IPS-18a (cell line): Measurements from ENCODE around the gene RTCB.
"Not testable (repeated sequence)": the region's sequence is repeated elsewhere in the genome, so short reads cannot be mapped to it uniquely, and the experiment has no call there.

ENCODE experiments used
- H3K27ac ChIP-seq: one replicate; pipeline ENCODE4 v1.5.1; 2013; ENCODE audit warnings: low read length
- H3K27me3 ChIP-seq: one replicate; pipeline ENCODE4 v1.6.1; 2013; ENCODE audit warnings: mild to moderate bottlenecking, low read length; ENCODE audit not compliant: control insufficient read depth, insufficient read depth
- H3K36me3 ChIP-seq: one replicate; pipeline ENCODE4 v1.6.1; 2013; ENCODE audit warnings: low read depth, low read length; ENCODE audit not compliant: control insufficient read depth
- H3K4me1 ChIP-seq: one replicate; pipeline ENCODE4 v1.6.1; 2013; ENCODE audit warnings: low read depth, low read length; ENCODE audit not compliant: control insufficient read depth
- H3K4me3 ChIP-seq: one replicate; pipeline ENCODE4 v1.5.1; 2013; ENCODE audit warnings: low read length
- H3K9ac ChIP-seq: one replicate; pipeline ENCODE4 v1.6.1; 2013; ENCODE audit warnings: mild to moderate bottlenecking, low read length, moderate library complexity
- H3K9me3 ChIP-seq: one replicate; pipeline ENCODE4 v1.6.1; 2013; ENCODE audit warnings: low read depth, low read length; ENCODE audit not compliant: control insufficient read depth

The RTCB gene

DNA sequence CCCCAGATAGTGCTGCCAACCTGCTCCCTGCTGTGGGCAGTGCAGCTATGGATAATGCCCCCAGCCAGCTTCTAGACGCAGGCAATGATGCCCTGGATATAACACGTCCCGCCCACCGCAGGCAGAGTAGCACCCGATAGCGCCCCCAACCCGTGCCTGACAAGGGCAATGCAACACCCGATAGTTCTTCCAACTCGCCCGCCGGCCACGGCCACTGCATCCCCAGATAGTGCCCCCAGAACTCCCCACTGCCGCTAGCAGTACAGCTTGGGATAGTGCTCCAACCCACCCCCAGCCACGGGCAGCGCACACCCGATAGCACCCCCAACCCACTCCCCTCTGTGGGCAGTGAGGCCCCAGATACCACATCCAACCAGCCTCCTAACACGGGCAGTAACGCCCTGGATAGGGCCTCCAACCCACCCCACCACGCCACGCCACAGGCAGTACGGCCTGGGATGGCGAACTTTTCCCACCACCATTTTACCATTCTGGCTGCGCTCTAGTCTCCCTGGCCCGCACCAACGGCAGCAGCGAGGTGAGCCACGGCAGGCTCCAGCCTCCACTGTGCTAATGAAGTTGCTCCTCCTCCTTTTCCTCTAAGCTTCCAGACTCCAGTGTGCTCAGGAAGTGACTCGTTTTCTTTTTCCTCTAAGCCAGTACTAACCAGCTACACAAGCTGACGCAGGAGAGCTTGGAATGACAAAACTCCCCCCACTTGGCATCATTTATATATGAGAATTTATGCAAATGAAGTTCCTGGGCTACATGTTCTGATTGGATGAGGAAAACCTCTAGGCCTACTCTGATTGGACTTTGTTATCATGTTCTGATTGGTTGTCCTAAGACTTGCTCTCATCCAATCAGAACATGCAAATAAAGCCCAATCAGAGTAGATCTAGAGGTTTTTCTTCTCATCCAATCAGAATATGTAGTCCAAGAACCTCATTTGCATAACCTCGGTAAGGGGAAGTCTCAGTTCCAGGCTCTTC is 57.4 kb downstream of the RTCB start:
- Histone ChIP-seq H3K4me1 (peaks cover 3% of the 10 kb centered on the region), H3K4me3 (no peak overlapping the region), H3K27me3 (no peaks in the 10 kb centered on the region), H3K9ac (no peak overlapping the region), H3K36me3 (no peaks in the 10 kb centered on the region), H3K27ac (no peak overlapping the region), H3K9me3 (no peaks in the 10 kb centered on the region)

DNA sequence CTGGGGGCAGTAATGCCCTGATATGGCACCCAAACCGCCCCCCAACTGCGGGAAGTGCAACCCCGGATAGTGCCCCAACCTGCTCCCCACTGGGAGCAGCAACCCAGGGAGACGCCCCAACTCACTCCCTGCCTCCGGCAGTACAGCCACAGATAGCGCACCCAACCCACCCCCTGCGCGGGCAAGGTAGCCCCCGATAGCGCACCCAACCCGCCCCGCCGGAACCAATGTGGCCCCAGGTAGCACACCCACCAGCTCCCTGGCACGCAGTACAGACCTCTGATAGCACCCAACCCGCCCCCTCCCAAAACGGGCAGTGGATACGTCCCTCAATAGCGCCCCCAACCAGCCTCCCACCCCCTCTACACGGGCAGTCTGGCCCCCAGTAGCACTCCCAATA is 58.2 kb downstream of the RTCB start:
- Histone ChIP-seq H3K9me3 (no peaks in the 10 kb centered on the region), H3K9ac (no peak overlapping the region), H3K36me3 (no peaks in the 10 kb centered on the region), H3K27ac (no peak overlapping the region), H3K4me3 (no peak overlapping the region), H3K27me3 (no peaks in the 10 kb centered on the region), H3K4me1 (peaks cover 3% of the 10 kb centered on the region)

DNA sequence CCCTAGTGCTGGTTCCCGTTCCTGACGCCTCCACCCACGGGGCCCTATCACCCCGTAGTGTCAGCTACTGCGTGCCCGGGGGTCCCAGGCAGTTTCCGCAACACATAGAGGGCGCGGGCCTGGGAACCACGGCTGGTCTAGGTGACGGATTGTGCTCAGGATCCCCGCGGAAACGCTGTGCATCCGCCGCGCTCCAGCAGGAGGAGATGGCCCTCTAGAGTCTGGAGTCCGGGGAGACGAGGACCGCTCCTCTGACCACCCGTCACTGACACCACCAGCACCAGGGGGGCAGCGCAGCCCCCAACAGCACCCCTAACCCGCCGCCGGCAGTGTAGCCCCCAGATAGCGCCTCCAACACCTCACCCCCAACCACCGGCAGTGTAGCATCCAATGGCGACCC is 58.8 kb downstream of the RTCB start:
- H3K9me3 ChIP-seq: no peaks in the 10 kb centered on the region
- H3K27me3 ChIP-seq: no peaks in the 10 kb centered on the region
- H3K36me3 ChIP-seq: no peaks in the 10 kb centered on the region
- H3K4me3 ChIP-seq: no peak overlapping the region
- no peak overlapping the region for H3K9ac ChIP-seq
- no peak overlapping the region for H3K27ac ChIP-seq
- H3K4me1 ChIP-seq: peaks cover 3% of the 10 kb centered on the region

DNA sequence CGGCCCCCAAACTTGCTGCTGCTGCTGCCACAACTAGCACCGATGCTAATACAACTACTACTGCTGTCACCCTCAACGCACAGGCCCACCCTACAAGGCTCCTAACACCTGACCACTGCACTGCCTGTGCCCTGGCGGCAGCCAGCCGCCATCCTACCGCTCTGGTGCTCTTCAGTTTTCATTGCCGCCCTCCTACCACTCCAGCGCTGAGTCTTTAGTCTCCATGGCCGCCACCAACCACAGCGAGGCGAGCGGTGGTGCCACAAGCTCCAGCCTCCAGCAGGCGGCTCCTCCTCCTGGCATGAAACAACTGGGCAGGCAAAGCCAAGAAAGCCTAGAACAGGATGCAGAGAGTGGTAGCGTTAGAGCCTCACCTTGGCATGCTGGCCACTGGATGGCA is 59.4 kb downstream of the RTCB start:
- Histone ChIP-seq H3K27me3 (no peaks in the 10 kb centered on the region), H3K9ac (no peak overlapping the region), H3K27ac (no peak overlapping the region), H3K4me1 (peaks cover 3% of the 10 kb centered on the region), H3K9me3 (no peaks in the 10 kb centered on the region), H3K36me3 (no peaks in the 10 kb centered on the region), H3K4me3 (no peak overlapping the region)

DNA sequence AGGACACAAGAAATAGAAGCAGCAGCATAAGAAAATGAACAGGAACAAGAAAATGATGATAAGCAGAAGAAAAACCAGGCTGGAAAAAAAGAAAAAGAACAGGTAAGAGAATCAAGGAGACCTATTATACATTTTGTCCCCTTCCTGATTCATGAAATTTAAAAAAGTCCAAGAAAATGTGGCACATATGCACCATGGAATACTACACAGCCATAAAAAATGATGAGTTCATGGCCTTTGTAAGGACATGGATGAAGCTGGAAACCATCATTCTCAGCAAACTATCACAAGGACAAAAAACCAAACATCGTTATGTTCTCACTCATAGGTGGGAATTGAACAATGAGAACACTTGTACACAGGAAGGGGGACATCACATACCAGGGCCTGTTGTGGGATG is 60.2 kb downstream of the RTCB start:
- not testable (repeated sequence) for H3K27ac ChIP-seq, H3K4me3 ChIP-seq, H3K9me3 ChIP-seq, H3K4me1 ChIP-seq, H3K36me3 ChIP-seq, H3K9ac ChIP-seq, H3K27me3 ChIP-seq

DNA sequence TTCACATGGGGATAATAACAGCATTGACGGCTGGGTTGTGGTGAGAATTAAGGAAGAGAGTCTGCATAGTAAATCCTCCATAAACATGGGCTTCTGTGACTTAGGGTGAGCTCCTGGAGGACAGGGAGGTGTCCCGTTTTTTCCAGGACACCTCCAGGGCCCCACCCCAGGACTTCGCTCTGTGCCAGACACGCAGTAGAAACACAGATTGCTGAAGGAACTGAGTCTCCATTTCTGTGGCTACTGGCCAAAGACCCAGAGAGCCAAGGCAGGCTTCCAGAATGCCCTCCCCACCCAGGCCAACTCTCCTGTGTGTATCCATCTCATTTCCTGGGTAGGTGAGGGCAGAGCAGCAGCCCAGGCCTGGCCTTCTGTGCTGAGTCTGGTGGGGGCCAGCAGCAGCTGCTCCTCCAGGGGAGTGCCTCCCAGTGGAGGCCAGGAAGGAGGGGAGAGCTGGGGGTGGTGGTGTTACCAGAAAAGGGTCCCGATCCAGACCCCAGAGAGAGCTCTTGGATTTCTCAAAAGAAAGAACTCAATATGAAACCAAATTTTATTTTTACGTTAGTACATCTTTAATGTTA is 63.9 kb downstream of the RTCB start:
- Histone ChIP-seq H3K4me3 (no peak overlapping the region), H3K9me3 (no peaks in the 10 kb centered on the region), H3K36me3 (no peaks in the 10 kb centered on the region), H3K4me1 (no peaks in the 10 kb centered on the region), H3K27me3 (no peaks in the 10 kb centered on the region), H3K27ac (no peak overlapping the region), H3K9ac (no peak overlapping the region)

DNA sequence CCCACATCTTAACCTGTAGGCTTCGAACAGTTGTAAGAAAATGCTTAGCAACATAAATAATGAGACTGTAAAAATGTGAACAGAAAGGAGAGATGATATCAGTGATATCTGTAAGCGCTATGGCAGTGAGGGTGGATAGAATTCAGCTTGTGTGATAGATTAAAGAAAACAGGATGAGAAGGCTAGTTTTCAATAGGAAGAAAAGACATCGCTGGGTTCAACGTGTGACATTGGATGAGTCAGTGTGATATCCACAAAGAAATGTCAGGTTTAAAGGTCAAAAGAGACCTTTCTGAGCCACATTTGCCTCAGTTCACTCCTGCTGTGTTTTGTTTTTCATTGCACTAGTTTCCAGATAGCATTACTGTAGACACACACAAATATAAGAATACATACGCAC is 68.1 kb downstream of the RTCB start:
- Histone ChIP-seq H3K27me3 (no peaks in the 10 kb centered on the region), H3K4me1 (no peaks in the 10 kb centered on the region), H3K9me3 (no peaks in the 10 kb centered on the region)

DNA sequence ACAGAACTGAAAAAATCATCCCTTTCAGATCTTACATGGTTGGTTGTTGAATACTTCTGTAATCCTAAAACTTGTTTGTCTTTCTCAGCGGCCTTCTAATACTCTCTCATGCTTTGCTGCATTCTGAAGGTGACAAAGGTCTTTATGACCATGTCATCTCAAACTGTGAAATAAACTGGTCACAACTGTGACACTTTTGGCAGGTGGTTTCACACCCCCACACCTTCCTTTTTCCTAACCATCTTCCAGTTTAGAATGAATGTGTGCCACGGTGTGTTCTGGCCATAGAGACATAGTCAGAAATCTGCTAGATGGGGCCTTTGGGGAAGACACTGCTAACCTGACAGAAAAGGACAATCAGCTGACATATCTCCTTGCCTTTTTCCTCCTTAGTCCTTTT is 69.1 kb downstream of the RTCB start:
- H3K27ac ChIP-seq: no peak overlapping the region
- no peaks in the 10 kb centered on the region for H3K4me1 ChIP-seq
- H3K9me3 ChIP-seq: no peaks in the 10 kb centered on the region
- no peak overlapping the region for H3K4me3 ChIP-seq
- H3K36me3 ChIP-seq: no peaks in the 10 kb centered on the region
- H3K27me3 ChIP-seq: no peaks in the 10 kb centered on the region
- H3K9ac ChIP-seq: no peak overlapping the region

More for the DNA sequence above, 68.1 kb downstream of the RTCB start:
- H3K4me3 ChIP-seq: no peak overlapping the region
- H3K27ac ChIP-seq: no peak overlapping the region
- H3K9ac ChIP-seq: no peak overlapping the region
- H3K36me3 ChIP-seq: no peaks in the 10 kb centered on the region

DNA sequence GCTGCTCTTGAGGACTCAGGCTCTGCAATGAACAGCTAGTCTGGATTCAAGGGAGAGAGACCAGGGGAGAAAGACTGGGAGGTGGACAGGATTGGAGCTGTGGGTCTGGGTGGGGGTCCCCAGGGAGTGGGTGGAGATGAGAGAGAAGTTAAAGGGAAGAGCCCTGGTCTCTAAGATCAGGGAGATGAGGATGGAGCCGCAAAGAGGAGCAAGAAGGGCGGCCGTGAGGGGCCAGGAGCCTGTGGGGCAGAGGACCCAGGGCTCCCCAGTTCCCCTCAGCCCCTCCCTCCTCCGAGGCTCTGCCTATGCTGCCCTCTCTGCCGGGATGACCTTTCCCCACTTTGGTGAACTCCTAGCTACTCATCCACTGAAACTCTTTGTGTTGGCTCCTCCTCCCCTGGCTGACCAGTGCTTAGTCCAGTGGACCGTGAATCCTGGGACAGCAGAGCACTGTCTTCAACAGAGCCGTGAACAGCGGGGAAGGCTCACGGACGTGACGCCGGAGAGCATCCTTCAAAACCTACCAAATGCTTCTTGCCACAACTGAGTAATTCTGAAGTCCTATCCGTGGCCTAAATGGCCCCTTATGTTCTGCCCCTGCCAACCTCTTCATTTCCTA is 70.8 kb downstream of the RTCB start:
- H3K9ac ChIP-seq: no peak overlapping the region
- H3K27ac ChIP-seq: no peak overlapping the region
- H3K4me1 ChIP-seq: peaks cover 8% of the 10 kb centered on the region
- no peak overlapping the region for H3K4me3 ChIP-seq
- H3K9me3 ChIP-seq: no peaks in the 10 kb centered on the region
- no peaks in the 10 kb centered on the region for H3K27me3 ChIP-seq
- no peaks in the 10 kb centered on the region for H3K36me3 ChIP-seq

DNA sequence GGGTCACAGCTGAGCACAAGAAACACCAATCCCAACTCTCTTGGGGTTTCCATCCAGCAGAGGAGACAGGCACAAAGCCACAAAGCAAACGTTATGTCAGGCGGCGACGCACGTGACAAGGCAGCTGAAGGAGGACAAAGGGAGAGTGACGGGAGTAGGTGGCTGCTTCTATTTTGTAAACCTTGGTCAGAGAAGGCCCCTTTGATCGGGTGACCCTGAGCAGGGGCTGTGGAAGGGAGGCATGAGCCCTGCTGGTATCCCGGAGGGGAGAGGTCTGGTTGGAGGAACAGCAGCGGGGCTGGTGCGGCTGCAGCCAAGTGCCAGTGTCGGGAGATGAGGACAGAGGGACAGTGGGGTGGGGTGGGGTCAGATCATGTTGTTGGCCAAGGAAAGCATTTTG is 71.6 kb downstream of the RTCB start:
- Histone ChIP-seq H3K4me3 (no peak overlapping the region), H3K36me3 (no peaks in the 10 kb centered on the region), H3K9ac (no peak overlapping the region), H3K27ac (no peak overlapping the region), H3K9me3 (no peaks in the 10 kb centered on the region), H3K27me3 (no peaks in the 10 kb centered on the region), H3K4me1 (peaks cover 17% of the 10 kb centered on the region)

DNA sequence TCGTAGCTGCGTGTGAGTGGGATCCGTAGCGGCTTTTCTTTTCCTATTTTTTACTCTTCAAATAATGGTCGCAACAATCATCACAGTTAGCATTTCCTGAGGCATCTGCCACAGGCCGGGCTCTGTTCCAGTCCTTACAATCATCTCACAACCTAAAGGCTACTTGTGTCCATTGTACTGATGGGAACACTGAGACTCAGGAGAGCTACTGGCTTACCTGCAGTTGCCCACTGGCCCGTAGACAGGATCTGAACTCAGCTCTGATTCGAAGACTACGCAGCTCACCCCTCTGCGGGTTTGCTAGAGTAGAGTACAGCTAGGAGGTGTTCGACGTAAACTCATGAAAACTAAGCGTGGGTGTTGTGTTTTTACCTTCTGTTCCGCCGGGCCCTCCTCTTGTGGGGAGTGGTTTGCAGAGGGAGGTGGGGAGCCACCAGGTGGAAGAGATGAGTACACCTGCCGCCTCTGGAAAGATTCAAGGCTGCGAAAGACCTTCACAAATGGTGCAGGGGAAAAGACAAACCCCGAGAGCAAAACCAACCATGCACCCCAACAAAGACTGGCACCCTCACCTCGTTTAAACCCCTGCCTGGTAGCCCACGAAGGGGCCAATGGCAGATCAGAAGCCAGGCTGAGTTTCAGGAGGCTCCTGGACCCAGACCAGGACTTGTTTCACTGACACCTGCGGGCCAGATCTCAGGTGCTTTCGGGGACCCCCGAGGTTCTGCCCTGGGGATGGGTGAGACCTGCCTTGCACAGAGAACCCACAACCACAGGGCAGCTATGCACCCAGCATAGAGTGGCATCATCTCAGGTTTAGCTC is 72.6 kb downstream of the RTCB start:
- Histone ChIP-seq H3K4me3 (no peak overlapping the region), H3K36me3 (no peaks in the 10 kb centered on the region)

More for the DNA sequence above, 72.6 kb downstream of the RTCB start:
- no peaks in the 10 kb centered on the region for H3K9me3 ChIP-seq
- H3K4me1 ChIP-seq: peaks cover 22% of the 10 kb centered on the region
- no peak overlapping the region for H3K27ac ChIP-seq
- no peak overlapping the region for H3K9ac ChIP-seq
- H3K27me3 ChIP-seq: no peaks in the 10 kb centered on the region
